ENCODE measurements around the gene CAMK4. TPM values are rescaled to one million over a fixed set of nuclear protein-coding genes. Genes with fewer than 3 reads are reported as not detected.

Gene CAMK4
- total and polyA plus RNA-seq, 9 donors = 0.36 to 5.0 (median 1.4) TPM

- intact Hi-C loops (cut with DNase I) = no loop called here
- no peaks in the 10 kb centered on the region for H3K9me3 ChIP-seq
- 77 to 85% (median 78%) methylated on average over 3 of the region's 3 CpGs for WGBS, 3 donors
- H3K36me3 ChIP-seq = no peaks in the 10 kb centered on the region
- no peaks in the 10 kb centered on the region for H3K4me1 ChIP-seq (ENCODE audit: insufficient read depth)
- H3K27ac ChIP-seq = no peak overlapping the region
- H3K27me3 ChIP-seq = no peaks in the 10 kb centered on the region
- no peak for DNase-seq
- TF ChIP-seq EP300 (IDR thresholded peaks at IDR 0.05) (no peak), CTCF (IDR thresholded peaks at IDR 0.05) (no peak)
- no peak overlapping the region for H3K4me3 ChIP-seq
These were observed 71.5 kb downstream of the CAMK4 start for GRCh38 chr5:111295649-111296048.

- intact Hi-C loops (cut with DNase I) = no loop called here
- 71 to 73% (median 72%) methylated on average over 3 of the region's 3 CpGs for WGBS, 3 donors
- no peaks in the 10 kb centered on the region for H3K9me3 ChIP-seq
These were observed 72.4 kb downstream of the CAMK4 start for GRCh38 chr5:111296570-111296969.

GRCh38 chr5:111299067-111299481 is 74.9 kb downstream of the CAMK4 start:
- 94 to 98% (median 96%) methylated on average over 7 of the region's 7 CpGs for WGBS, 3 donors
- DNase-seq = no peak
- no peak overlapping the region for H3K27ac ChIP-seq
- H3K4me3 ChIP-seq = no peak overlapping the region
- intact Hi-C loops (cut with DNase I) = no loop called here
- no peaks in the 10 kb centered on the region for H3K4me1 ChIP-seq (ENCODE audit: insufficient read depth)
- H3K27me3 ChIP-seq = no peaks in the 10 kb centered on the region
- TF ChIP-seq POLR2A (IDR thresholded peaks at IDR 0.05) (no peak), EP300 (IDR thresholded peaks at IDR 0.05) (no peak), CTCF (IDR thresholded peaks at IDR 0.05) (no peak)
- no peaks in the 10 kb centered on the region for H3K9me3 ChIP-seq
- H3K36me3 ChIP-seq = no peaks in the 10 kb centered on the region

More at GRCh38 chr5:111296570-111296969, 72.4 kb downstream of the CAMK4 start:
- TF ChIP-seq POLR2A (IDR thresholded peaks at IDR 0.05) (no peak), CTCF (IDR thresholded peaks at IDR 0.05) (no peak), EP300 (IDR thresholded peaks at IDR 0.05) (no peak)
- H3K27ac ChIP-seq = no peak overlapping the region
- no peaks in the 10 kb centered on the region for H3K36me3 ChIP-seq
- no peaks in the 10 kb centered on the region for H3K4me1 ChIP-seq (ENCODE audit: insufficient read depth)
- H3K27me3 ChIP-seq = no peaks in the 10 kb centered on the region
- H3K4me3 ChIP-seq = no peak overlapping the region
- DNase-seq = no peak

- no peak for DNase-seq
- Histone ChIP-seq H3K27ac (no peak overlapping the region), H3K4me1 (ENCODE audit: insufficient read depth) (no peaks in the 10 kb centered on the region), H3K9me3 (no peaks in the 10 kb centered on the region), H3K27me3 (no peaks in the 10 kb centered on the region), H3K36me3 (no peaks in the 10 kb centered on the region), H3K4me3 (no peak overlapping the region)
- intact Hi-C loops (cut with DNase I) = no loop called here
- 26 to 39% (median 27%) methylated on average over 3 of the region's 3 CpGs for WGBS, 3 donors
- TF ChIP-seq EP300 (IDR thresholded peaks at IDR 0.05) = no peak
- no peak for TF ChIP-seq POLR2A (IDR thresholded peaks at IDR 0.05)
- no peak for TF ChIP-seq CTCF (IDR thresholded peaks at IDR 0.05)
These were observed 75.7 kb downstream of the CAMK4 start for GRCh38 chr5:111299831-111300432.
